Uterus (tissue), 4 donors: ENCODE data around the gene C11orf21. TPM values are rescaled to one million over a fixed set of nuclear protein-coding genes. Genes with fewer than 3 reads are reported as not detected.

Experiments
- DNase-seq, 2 donors: peaks; one replicate each; pipeline ENCODE4 v3.0.0-alpha.2; 2019 to 2020
- H3K27ac ChIP-seq, 2 donors: fragments of 200-600 bp; sonication (generic); 1 replicate in 1 of 2; 2 replicates in 1 of 2; pipeline ENCODE4 v1.5.1; 2016 to 2018
- H3K27me3 ChIP-seq, 2 donors: fragments of 200-600 bp; sonication (generic); one replicate each; pipeline ENCODE4 v1.5.1; 2018 to 2019; ENCODE audit warnings: control low read depth in 1 of 2
- H3K36me3 ChIP-seq, 2 donors: fragments of 200-600 bp; sonication (generic); one replicate each; pipeline ENCODE4 v1.5.1; 2019; ENCODE audit warnings: control low read depth in 1 of 2
- H3K4me1 ChIP-seq, 2 donors: fragments of 200-600 bp; sonication (generic); one replicate each; pipeline ENCODE4 v1.5.1; 2018 to 2019; ENCODE audit warnings: control low read depth in 1 of 2
- H3K4me3 ChIP-seq, 2 donors: fragments of 200-600 bp; sonication (generic); 1 replicate in 1 of 2; 2 replicates in 1 of 2; pipeline ENCODE4 v1.5.1; 2018 to 2019; ENCODE audit warnings: mild to moderate bottlenecking in 1 of 2
- H3K9me3 ChIP-seq, 2 donors: fragments of 200-600 bp; sonication (generic); one replicate each; pipeline ENCODE4 v1.5.1; 2019; ENCODE audit warnings: control low read depth in 1 of 2
- CTCF ChIP-seq, 4 experiments: fragments of 200-600 bp in 2 of 4; fragments of 450-650 bp in 2 of 4; sonication (generic) in 2 of 4; IDR thresholded peaks; one replicate each; pipeline ENCODE4 v1.5.1; 2016 to 2019; ENCODE audit warnings: antibody characterized with exemption in 4 of 4, mild to moderate bottlenecking in 2 of 4, moderate library complexity in 1 of 4
- POLR2A ChIP-seq, 2 donors: fragments of 450-650 bp; IDR thresholded peaks; one replicate each; pipeline ENCODE4 v1.6.1; 2016; ENCODE audit warnings: antibody characterized with exemption in 2 of 2, mild to moderate bottlenecking in 1 of 2, moderate library complexity in 1 of 2
- intact Hi-C: fragments of 100-400 bp; cut with DNase I; formaldehyde crosslinking; loops from one replicate; pipeline ENCODE4 v1.15.1; 2023; ENCODE audit warnings: low total_unique reads
- total RNA-seq, 4 donors: library from RNA; depleted of rRNA in 3 of 4; stranded (reverse); fragments of >200 nt in 3 of 4; gene quantifications; one replicate each; pipeline versions ENCODE4 v1.1.0 to v1.2.4, GENCODE V29; 2014 to 2023
- donor health status: DM: yes; HTN: yes; CAD: no.

The C11orf21 gene
- total RNA-seq, 4 donors from 2014 or later, result 1.7 to 1.8 TPM; not detected in 2

GRCh38 chr11:2294926-2295290 is 6.8 kb downstream of the C11orf21 start:
- Histone ChIP-seq H3K4me3 (no peak overlapping the region), H3K27ac (no peak overlapping the region), H3K9me3 (no peaks in the 10 kb centered on the region), H3K27me3 (no peaks in the 10 kb centered on the region), H3K4me1 (no peaks in the 10 kb centered on the region), H3K36me3 (no peaks in the 10 kb centered on the region)
- DNase-seq, result peak in 1 of 2 donors; percentile 14
- intact Hi-C loops, result no loop called here
- no peak for TF ChIP-seq POLR2A (IDR thresholded peaks at IDR 0.05)
- no peak for TF ChIP-seq CTCF (IDR thresholded peaks at IDR 0.05)

DNA sequence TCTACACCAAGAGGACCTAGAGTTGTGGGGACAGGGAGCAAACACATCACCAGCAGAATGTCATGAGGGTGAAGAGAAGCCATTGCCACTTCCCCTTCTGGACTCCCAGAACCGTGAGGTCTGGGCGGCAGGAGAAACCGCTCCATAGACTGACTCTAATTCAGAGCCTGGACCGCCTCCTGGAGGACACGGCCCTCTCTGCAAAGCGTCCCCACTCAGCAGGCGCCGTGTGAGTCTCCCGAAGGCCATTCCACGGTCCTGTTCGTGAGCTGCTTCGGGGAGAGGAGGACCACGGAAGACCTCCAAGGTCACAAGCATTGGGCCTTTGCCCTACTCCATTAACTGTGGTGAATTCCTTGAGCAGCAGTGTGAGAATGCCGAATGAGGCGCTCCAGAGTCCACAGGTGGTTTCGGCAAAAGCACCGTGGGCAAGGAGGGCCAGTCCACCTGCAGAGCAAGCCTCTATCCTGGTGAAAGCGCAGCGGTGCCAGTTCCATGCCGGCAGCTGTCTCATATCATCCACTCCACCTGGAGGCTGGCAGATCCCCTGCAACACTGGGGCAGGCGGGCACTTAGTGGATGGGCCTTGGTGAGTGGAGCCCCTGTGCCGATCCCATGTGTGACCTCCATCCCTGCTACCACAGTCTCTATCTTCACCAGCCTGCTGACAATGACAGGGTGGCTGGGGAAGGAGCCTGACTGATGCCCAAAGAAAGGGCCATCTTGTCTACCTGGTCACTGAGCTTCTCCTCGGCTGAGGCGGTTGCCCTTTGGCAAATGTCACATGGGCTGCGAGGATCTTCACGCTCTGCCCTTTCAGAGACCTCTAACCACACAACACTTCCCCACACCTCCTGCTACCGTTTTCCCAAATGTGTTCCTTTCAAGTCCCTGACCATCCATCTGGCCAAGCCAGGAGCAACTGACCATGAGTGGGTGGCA is 7.5 kb downstream of the C11orf21 start:
- H3K4me1 ChIP-seq, result no peaks in the 10 kb centered on the region
- H3K27ac ChIP-seq, result no peak overlapping the region
- peak in 1 of 2 donors; percentile 8 for DNase-seq
- H3K27me3 ChIP-seq, result no peaks in the 10 kb centered on the region
- H3K36me3 ChIP-seq, result no peaks in the 10 kb centered on the region
- intact Hi-C loops, result no loop called here
- no peaks in the 10 kb centered on the region for H3K9me3 ChIP-seq
- no peak overlapping the region for H3K4me3 ChIP-seq
- no peak for TF ChIP-seq POLR2A (IDR thresholded peaks at IDR 0.05)
- no peak for TF ChIP-seq CTCF (IDR thresholded peaks at IDR 0.05)

- Histone ChIP-seq H3K4me3 (no peak overlapping the region), H3K36me3 (no peaks in the 10 kb centered on the region), H3K27me3 (no peaks in the 10 kb centered on the region), H3K4me1 (no peaks in the 10 kb centered on the region), H3K9me3 (no peaks in the 10 kb centered on the region), H3K27ac (no peak overlapping the region)
- DNase-seq, result no peak
- no peak for TF ChIP-seq CTCF (IDR thresholded peaks at IDR 0.05)
- no peak for TF ChIP-seq POLR2A (IDR thresholded peaks at IDR 0.05)
- intact Hi-C loops, result no loop called here
Observed at GRCh38 chr11:2293531-2293971, 8.2 kb downstream of the C11orf21 start.

- intact Hi-C loops, result no loop called here
- peak in 1 of 2 donors; percentile 9 for DNase-seq
- no peaks in the 10 kb centered on the region for H3K36me3 ChIP-seq
- TF ChIP-seq CTCF (IDR thresholded peaks at IDR 0.05) (no peak), POLR2A (IDR thresholded peaks at IDR 0.05) (no peak)
- no peak overlapping the region for H3K27ac ChIP-seq
- H3K4me1 ChIP-seq, result peaks cover 0 to 2% of the 10 kb centered on the region in 2 donors
- no peak overlapping the region for H3K4me3 ChIP-seq
- H3K9me3 ChIP-seq, result no peaks in the 10 kb centered on the region
- no peaks in the 10 kb centered on the region for H3K27me3 ChIP-seq
Observed at GRCh38 chr11:2290351-2290841, 11.3 kb downstream of the C11orf21 start.

GRCh38 chr11:2289859-2290258 is 11.9 kb downstream of the C11orf21 start:
- peak in 1 of 2 donors; percentile 7 for DNase-seq
- Histone ChIP-seq H3K4me1 (peaks cover 0 to 2% of the 10 kb centered on the region in 2 donors), H3K4me3 (no peak overlapping the region), H3K36me3 (no peaks in the 10 kb centered on the region), H3K27me3 (no peaks in the 10 kb centered on the region), H3K9me3 (no peaks in the 10 kb centered on the region), H3K27ac (no peak overlapping the region)
- intact Hi-C loops, result no loop called here
- TF ChIP-seq CTCF (IDR thresholded peaks at IDR 0.05) (no peak), POLR2A (IDR thresholded peaks at IDR 0.05) (no peak)
